Epithelial cell of prostate (primary cell): ENCODE results near the gene ASPSCR1.
A peak's percentile ranks its signal among the peaks of the same experiment; 100 is the strongest.

Experiments used
- DNase-seq: peaks from one replicate; pipeline ENCODE4 v3.0.0-alpha.2; 2011; ENCODE audit warnings: low read depth, low spot score
- H3K27ac ChIP-seq: fragments of 450-650 bp; 2 replicates; pipeline ENCODE4 v1.5.1; 2017; ENCODE audit warnings: mild to moderate bottlenecking

Gene ASPSCR1

GRCh38 chr17:82019690-82020571 lies 42.5 kb downstream of the ASPSCR1 start:
- no peak overlapping the region for H3K27ac ChIP-seq
- no peak for DNase-seq

GRCh38 chr17:82020572-82021106 lies 43.2 kb downstream of the ASPSCR1 start:
- H3K27ac ChIP-seq: no peak overlapping the region
- DNase-seq: no peak

- no peak for DNase-seq
- H3K27ac ChIP-seq: peak overlapping the region; percentile 17
Measured at GRCh38 chr17:82021107-82021899, 43.9 kb downstream of the ASPSCR1 start.

- DNase-seq: no peak
- H3K27ac ChIP-seq: peak overlapping the region; percentile 17
Measured at GRCh38 chr17:82021900-82022309, 44.5 kb downstream of the ASPSCR1 start.

GRCh38 chr17:82022310-82022980 lies 45.0 kb downstream of the ASPSCR1 start, which contains the start of gene CENPX:
Gene CENPX, minus strand, starts transcription at chr17:82022878. Its CDS starts 17 bp downstream, at chr17:82022861.
- no peak for DNase-seq
- H3K27ac ChIP-seq: peak within 1 kb of the TSS; percentile 17

- DNase-seq: peak; percentile 97
- peak within 1 kb of the TSS; percentile 17 for H3K27ac ChIP-seq
Measured at GRCh38 chr17:82022981-82023446, 45.6 kb downstream of the ASPSCR1 start, which contains the start of gene LRRC45. Gene LRRC45, plus strand, starts transcription at chr17:82023305. Its CDS starts 339 bp downstream, at chr17:82023644.

GRCh38 chr17:82023447-82024241 lies 46.2 kb downstream of the ASPSCR1 start:
- no peak overlapping the region for H3K27ac ChIP-seq
- no peak for DNase-seq

GRCh38 chr17:82024859-82025258 lies 47.4 kb downstream of the ASPSCR1 start:
- DNase-seq: no peak
- H3K27ac ChIP-seq: no peak overlapping the region

- no peak for DNase-seq
- no peak overlapping the region for H3K27ac ChIP-seq
Measured at GRCh38 chr17:82025401-82026107, 48.1 kb downstream of the ASPSCR1 start.

GRCh38 chr17:82028246-82028645 lies 50.8 kb downstream of the ASPSCR1 start:
- no peak overlapping the region for H3K27ac ChIP-seq
- no peak for DNase-seq

GRCh38 chr17:82028966-82029365 lies 51.5 kb downstream of the ASPSCR1 start:
- DNase-seq: no peak
- no peak overlapping the region for H3K27ac ChIP-seq

- H3K27ac ChIP-seq: no peak overlapping the region
- DNase-seq: no peak
Measured at GRCh38 chr17:82029391-82029790, 52.0 kb downstream of the ASPSCR1 start.

GRCh38 chr17:82029990-82030469 lies 52.6 kb downstream of the ASPSCR1 start:
- no peak overlapping the region for H3K27ac ChIP-seq
- DNase-seq: no peak

- H3K27ac ChIP-seq: no peak overlapping the region
- peak; percentile 40 for DNase-seq
Measured at GRCh38 chr17:82030470-82031302, 53.3 kb downstream of the ASPSCR1 start.

- no peak for DNase-seq
- H3K27ac ChIP-seq: no peak within 1 kb of the TSS
Measured at GRCh38 chr17:82031303-82031884, 54.0 kb downstream of the ASPSCR1 start, which contains the start of gene RAC3. Gene RAC3, plus strand, starts transcription at chr17:82031678. Its CDS starts 84 bp downstream, at chr17:82031762.

GRCh38 chr17:82031885-82032627 lies 54.6 kb downstream of the ASPSCR1 start:
- DNase-seq: no peak
- no peak overlapping the region for H3K27ac ChIP-seq
